T-helper 1 cell (primary cell): ENCODE results near the gene NINL.
"Not testable (repeated sequence)": the region's sequence is repeated elsewhere in the genome, so short reads cannot be mapped to it uniquely, and the experiment has no call there.

Source experiments
- DNase-seq, 5 donors: peaks; one replicate each; pipeline ENCODE4 v3.0.0-alpha.2; 2012 to 2020

NINL gene

GRCh38 chr20:25483431-25484132 lies 101.7 kb downstream of the NINL start:
- no peak for DNase-seq

- DNase-seq = no peak
Observed at GRCh38 chr20:25481918-25482253, 103.4 kb downstream of the NINL start.

- DNase-seq = no peak
Observed at GRCh38 chr20:25481235-25481917, 104.0 kb downstream of the NINL start.

GRCh38 chr20:25480797-25481196 lies 104.5 kb downstream of the NINL start:
- no peak for DNase-seq

GRCh38 chr20:25480156-25480555 lies 105.2 kb downstream of the NINL start:
- no peak for DNase-seq

GRCh38 chr20:25479638-25480037 lies 105.7 kb downstream of the NINL start:
- no peak for DNase-seq

- no peak for DNase-seq
Observed at GRCh38 chr20:25478889-25479568, 106.3 kb downstream of the NINL start.

- no peak for DNase-seq
Observed at GRCh38 chr20:25477014-25477882, 108.1 kb downstream of the NINL start.

GRCh38 chr20:25476106-25477013 lies 109.0 kb downstream of the NINL start:
- DNase-seq = no peak

- not testable (repeated sequence) for DNase-seq
Observed at GRCh38 chr20:25473297-25473696, 112.0 kb downstream of the NINL start.

GRCh38 chr20:25471020-25471419 lies 114.3 kb downstream of the NINL start:
- DNase-seq = no peak

- peak in 3 of 5 donors; percentile 20 to 32 (median 25) for DNase-seq
Observed at GRCh38 chr20:25470045-25470444, 115.3 kb downstream of the NINL start.

GRCh38 chr20:25469558-25469957 lies 115.8 kb downstream of the NINL start:
- DNase-seq = no peak

- no peak for DNase-seq
Observed at GRCh38 chr20:25468126-25469075, 116.9 kb downstream of the NINL start.

- DNase-seq = no peak
Observed at GRCh38 chr20:25467441-25467840, 117.9 kb downstream of the NINL start.

- DNase-seq = no peak
Observed at GRCh38 chr20:25466846-25467245, 118.5 kb downstream of the NINL start.

- DNase-seq = no peak
Observed at GRCh38 chr20:25465243-25466135, 119.8 kb downstream of the NINL start.

- no peak for DNase-seq
Observed at GRCh38 chr20:25464501-25465242, 120.7 kb downstream of the NINL start.
